ENCODE measurements around the gene RNF180. TPM values are rescaled to one million over a fixed set of nuclear protein-coding genes. Genes with fewer than 3 reads are reported as not detected.

The RNF180 gene
- total RNA-seq, 1 experiment from 2014 or later: 2.7 TPM

DNA sequence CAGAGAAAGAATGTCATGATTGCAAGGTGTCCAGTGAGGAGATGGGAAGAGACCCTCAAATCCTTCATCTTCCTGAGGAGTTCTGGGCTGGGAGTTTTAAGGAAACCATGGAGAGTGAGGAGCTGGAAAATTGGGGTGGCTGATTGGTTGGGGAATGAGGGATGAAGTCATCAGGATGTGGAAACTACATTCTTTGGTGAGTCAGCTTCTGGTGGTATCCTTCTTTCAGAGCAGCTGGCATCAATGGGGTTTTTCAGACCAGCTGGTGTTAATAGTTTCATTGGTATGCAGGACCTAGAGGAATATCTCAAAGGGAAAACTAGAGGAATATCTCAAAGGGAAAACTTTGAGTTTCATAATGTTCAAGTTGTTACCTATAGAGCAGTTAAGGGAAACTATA is 45.2 kb downstream of the RNF180 start (continued):
- TF ChIP-seq, protein P1, sequence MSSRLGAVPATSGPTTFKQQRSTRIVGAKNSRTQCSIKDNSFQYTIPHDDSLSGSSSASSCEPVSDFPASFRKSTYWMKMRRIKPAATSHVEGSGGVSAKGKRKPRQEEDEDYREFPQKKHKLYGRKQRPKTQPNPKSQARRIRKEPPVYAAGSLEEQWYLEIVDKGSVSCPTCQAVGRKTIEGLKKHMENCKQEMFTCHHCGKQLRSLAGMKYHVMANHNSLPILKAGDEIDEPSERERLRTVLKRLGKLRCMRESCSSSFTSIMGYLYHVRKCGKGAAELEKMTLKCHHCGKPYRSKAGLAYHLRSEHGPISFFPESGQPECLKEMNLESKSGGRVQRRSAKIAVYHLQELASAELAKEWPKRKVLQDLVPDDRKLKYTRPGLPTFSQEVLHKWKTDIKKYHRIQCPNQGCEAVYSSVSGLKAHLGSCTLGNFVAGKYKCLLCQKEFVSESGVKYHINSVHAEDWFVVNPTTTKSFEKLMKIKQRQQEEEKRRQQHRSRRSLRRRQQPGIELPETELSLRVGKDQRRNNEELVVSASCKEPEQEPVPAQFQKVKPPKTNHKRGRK (CRISPR knock-in tag; IDR thresholded peaks at IDR 0.05; ENCODE audit: borderline replicate concordance): no peak
- TF ChIP-seq MYBL2 (CRISPR knock-in tag; IDR thresholded peaks at IDR 0.05): no peak
- TF ChIP-seq GTF2I (CRISPR knock-in tag; conservative IDR thresholded peaks at IDR 0.05): no peak
- no peak for TF ChIP-seq FOXK1 (CRISPR knock-in tag; IDR thresholded peaks at IDR 0.05)
- TF ChIP-seq NR2C2 (CRISPR knock-in tag; IDR thresholded peaks at IDR 0.05): no peak
- TF ChIP-seq, protein P2, sequence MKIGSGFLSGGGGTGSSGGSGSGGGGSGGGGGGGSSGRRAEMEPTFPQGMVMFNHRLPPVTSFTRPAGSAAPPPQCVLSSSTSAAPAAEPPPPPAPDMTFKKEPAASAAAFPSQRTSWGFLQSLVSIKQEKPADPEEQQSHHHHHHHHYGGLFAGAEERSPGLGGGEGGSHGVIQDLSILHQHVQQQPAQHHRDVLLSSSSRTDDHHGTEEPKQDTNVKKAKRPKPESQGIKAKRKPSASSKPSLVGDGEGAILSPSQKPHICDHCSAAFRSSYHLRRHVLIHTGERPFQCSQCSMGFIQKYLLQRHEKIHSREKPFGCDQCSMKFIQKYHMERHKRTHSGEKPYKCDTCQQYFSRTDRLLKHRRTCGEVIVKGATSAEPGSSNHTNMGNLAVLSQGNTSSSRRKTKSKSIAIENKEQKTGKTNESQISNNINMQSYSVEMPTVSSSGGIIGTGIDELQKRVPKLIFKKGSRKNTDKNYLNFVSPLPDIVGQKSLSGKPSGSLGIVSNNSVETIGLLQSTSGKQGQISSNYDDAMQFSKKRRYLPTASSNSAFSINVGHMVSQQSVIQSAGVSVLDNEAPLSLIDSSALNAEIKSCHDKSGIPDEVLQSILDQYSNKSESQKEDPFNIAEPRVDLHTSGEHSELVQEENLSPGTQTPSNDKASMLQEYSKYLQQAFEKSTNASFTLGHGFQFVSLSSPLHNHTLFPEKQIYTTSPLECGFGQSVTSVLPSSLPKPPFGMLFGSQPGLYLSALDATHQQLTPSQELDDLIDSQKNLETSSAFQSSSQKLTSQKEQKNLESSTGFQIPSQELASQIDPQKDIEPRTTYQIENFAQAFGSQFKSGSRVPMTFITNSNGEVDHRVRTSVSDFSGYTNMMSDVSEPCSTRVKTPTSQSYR (CRISPR knock-in tag; IDR thresholded peaks at IDR 0.05): no peak
- no peak for TF ChIP-seq ZNF232 (CRISPR knock-in tag; IDR thresholded peaks at IDR 0.05)
- TF ChIP-seq, protein P3, sequence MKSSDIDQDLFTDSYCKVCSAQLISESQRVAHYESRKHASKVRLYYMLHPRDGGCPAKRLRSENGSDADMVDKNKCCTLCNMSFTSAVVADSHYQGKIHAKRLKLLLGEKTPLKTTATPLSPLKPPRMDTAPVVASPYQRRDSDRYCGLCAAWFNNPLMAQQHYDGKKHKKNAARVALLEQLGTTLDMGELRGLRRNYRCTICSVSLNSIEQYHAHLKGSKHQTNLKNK (CRISPR knock-in tag; IDR thresholded peaks at IDR 0.05): no peak
- no peak for TF ChIP-seq SMAD4 (CRISPR knock-in tag; IDR thresholded peaks at IDR 0.05)
- TF ChIP-seq, protein P4, sequence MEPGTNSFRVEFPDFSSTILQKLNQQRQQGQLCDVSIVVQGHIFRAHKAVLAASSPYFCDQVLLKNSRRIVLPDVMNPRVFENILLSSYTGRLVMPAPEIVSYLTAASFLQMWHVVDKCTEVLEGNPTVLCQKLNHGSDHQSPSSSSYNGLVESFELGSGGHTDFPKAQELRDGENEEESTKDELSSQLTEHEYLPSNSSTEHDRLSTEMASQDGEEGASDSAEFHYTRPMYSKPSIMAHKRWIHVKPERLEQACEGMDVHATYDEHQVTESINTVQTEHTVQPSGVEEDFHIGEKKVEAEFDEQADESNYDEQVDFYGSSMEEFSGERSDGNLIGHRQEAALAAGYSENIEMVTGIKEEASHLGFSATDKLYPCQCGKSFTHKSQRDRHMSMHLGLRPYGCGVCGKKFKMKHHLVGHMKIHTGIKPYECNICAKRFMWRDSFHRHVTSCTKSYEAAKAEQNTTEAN (CRISPR knock-in tag; IDR thresholded peaks at IDR 0.05): no peak

DNA sequence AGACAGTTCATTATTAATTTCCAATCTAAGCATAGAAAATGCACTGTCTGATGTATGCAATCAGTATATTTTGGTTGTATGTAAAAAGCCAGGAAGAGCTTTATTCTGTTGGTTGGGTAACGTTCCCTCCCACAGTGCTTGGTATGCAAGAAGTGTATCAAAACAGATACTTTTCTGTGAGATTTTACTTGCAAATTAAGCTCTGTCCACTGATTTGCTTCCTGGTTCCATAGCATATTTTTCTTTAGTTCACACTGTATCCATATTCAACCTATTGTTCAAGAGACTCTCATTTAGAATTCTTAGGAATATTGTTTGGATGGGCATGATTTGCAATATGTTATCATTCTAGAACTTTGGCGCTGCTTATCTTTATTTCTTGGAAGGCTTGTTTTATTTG is 47.4 kb downstream of the RNF180 start:
- ATAC-seq (no peak), DNase-seq (ENCODE audit: low spot score) (no peak)
- H3K4me1 Mint-ChIP-seq: no peaks in the 10 kb centered on the region
- no peak overlapping the region for H3K4me3 Mint-ChIP-seq
- no peaks in the 10 kb centered on the region for H3K36me3 Mint-ChIP-seq
- H3K27me3 Mint-ChIP-seq (ENCODE audit: low read depth): no peaks in the 10 kb centered on the region
- CTCF ChIA-PET: interaction anchor here (1.7 to 2.5 kb wide), 3 partner anchors 16 to 382 kb away, joined by 6 to 11 read pairs (median 9); no protein-coding TSS in a partner anchor
- H3K9me3 Mint-ChIP-seq: no peaks in the 10 kb centered on the region
- POLR2A ChIA-PET: no interaction called here
- no peak overlapping the region for H3K27ac Mint-ChIP-seq
- TF ChIP-seq EMX1 (CRISPR knock-in tag; IDR thresholded peaks at IDR 0.05) (no peak), ZNF671 (CRISPR knock-in tag; IDR thresholded peaks at IDR 0.05) (no peak), ESRRA (CRISPR knock-in tag; IDR thresholded peaks at IDR 0.05; ENCODE audit: borderline replicate concordance) (no peak)
- TF ChIP-seq, protein P3 (CRISPR knock-in tag; IDR thresholded peaks at IDR 0.05): no peak
- TF ChIP-seq, protein P5, sequence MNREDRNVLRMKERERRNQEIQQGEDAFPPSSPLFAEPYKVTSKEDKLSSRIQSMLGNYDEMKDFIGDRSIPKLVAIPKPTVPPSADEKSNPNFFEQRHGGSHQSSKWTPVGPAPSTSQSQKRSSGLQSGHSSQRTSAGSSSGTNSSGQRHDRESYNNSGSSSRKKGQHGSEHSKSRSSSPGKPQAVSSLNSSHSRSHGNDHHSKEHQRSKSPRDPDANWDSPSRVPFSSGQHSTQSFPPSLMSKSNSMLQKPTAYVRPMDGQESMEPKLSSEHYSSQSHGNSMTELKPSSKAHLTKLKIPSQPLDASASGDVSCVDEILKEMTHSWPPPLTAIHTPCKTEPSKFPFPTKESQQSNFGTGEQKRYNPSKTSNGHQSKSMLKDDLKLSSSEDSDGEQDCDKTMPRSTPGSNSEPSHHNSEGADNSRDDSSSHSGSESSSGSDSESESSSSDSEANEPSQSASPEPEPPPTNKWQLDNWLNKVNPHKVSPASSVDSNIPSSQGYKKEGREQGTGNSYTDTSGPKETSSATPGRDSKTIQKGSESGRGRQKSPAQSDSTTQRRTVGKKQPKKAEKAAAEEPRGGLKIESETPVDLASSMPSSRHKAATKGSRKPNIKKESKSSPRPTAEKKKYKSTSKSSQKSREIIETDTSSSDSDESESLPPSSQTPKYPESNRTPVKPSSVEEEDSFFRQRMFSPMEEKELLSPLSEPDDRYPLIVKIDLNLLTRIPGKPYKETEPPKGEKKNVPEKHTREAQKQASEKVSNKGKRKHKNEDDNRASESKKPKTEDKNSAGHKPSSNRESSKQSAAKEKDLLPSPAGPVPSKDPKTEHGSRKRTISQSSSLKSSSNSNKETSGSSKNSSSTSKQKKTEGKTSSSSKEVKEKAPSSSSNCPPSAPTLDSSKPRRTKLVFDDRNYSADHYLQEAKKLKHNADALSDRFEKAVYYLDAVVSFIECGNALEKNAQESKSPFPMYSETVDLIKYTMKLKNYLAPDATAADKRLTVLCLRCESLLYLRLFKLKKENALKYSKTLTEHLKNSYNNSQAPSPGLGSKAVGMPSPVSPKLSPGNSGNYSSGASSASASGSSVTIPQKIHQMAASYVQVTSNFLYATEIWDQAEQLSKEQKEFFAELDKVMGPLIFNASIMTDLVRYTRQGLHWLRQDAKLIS (CRISPR knock-in tag; IDR thresholded peaks at IDR 0.05; ENCODE audit: borderline replicate concordance): no peak
- TF ChIP-seq, protein P6, sequence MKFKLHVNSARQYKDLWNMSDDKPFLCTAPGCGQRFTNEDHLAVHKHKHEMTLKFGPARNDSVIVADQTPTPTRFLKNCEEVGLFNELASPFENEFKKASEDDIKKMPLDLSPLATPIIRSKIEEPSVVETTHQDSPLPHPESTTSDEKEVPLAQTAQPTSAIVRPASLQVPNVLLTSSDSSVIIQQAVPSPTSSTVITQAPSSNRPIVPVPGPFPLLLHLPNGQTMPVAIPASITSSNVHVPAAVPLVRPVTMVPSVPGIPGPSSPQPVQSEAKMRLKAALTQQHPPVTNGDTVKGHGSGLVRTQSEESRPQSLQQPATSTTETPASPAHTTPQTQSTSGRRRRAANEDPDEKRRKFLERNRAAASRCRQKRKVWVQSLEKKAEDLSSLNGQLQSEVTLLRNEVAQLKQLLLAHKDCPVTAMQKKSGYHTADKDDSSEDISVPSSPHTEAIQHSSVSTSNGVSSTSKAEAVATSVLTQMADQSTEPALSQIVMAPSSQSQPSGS (CRISPR knock-in tag; IDR thresholded peaks at IDR 0.05; ENCODE audit: borderline replicate concordance, low read depth): no peak
- TF ChIP-seq, protein P7, sequence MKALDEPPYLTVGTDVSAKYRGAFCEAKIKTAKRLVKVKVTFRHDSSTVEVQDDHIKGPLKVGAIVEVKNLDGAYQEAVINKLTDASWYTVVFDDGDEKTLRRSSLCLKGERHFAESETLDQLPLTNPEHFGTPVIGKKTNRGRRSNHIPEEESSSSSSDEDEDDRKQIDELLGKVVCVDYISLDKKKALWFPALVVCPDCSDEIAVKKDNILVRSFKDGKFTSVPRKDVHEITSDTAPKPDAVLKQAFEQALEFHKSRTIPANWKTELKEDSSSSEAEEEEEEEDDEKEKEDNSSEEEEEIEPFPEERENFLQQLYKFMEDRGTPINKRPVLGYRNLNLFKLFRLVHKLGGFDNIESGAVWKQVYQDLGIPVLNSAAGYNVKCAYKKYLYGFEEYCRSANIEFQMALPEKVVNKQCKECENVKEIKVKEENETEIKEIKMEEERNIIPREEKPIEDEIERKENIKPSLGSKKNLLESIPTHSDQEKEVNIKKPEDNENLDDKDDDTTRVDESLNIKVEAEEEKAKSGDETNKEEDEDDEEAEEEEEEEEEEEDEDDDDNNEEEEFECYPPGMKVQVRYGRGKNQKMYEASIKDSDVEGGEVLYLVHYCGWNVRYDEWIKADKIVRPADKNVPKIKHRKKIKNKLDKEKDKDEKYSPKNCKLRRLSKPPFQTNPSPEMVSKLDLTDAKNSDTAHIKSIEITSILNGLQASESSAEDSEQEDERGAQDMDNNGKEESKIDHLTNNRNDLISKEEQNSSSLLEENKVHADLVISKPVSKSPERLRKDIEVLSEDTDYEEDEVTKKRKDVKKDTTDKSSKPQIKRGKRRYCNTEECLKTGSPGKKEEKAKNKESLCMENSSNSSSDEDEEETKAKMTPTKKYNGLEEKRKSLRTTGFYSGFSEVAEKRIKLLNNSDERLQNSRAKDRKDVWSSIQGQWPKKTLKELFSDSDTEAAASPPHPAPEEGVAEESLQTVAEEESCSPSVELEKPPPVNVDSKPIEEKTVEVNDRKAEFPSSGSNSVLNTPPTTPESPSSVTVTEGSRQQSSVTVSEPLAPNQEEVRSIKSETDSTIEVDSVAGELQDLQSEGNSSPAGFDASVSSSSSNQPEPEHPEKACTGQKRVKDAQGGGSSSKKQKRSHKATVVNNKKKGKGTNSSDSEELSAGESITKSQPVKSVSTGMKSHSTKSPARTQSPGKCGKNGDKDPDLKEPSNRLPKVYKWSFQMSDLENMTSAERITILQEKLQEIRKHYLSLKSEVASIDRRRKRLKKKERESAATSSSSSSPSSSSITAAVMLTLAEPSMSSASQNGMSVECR (CRISPR knock-in tag; IDR thresholded peaks at IDR 0.05; ENCODE audit: borderline replicate concordance): no peak
- TF ChIP-seq, protein P8, sequence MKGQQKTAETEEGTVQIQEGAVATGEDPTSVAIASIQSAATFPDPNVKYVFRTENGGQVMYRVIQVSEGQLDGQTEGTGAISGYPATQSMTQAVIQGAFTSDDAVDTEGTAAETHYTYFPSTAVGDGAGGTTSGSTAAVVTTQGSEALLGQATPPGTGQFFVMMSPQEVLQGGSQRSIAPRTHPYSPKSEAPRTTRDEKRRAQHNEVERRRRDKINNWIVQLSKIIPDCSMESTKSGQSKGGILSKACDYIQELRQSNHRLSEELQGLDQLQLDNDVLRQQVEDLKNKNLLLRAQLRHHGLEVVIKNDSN (CRISPR knock-in tag; IDR thresholded peaks at IDR 0.05): no peak

Data from WTC11 (cell line).